ENCODE results near the gene TUBG2. TPM values are rescaled to one million over a fixed set of nuclear protein-coding genes. Genes with fewer than 3 reads are reported as not detected.

The TUBG2 gene
- total RNA-seq, 1 experiment from 2014 or later = 28.3 TPM

- CTCF ChIA-PET = interaction anchor here (0.7 kb wide), 1 partner anchor 85 kb away, joined by 6 read pairs; no protein-coding TSS in a partner anchor
- TF ChIP-seq CTCF (conservative IDR thresholded peaks at IDR 0.05) (no peak), EZH2 (IDR thresholded peaks at IDR 0.05; ENCODE audit: low read depth) (no peak)
Measured at GRCh38 chr17:42651392-42651791, 7.7 kb upstream of the TUBG2 start.

GRCh38 chr17:42653179-42654124, 5.6 kb upstream of the TUBG2 start:
- Histone ChIP-seq H3K27me3 (ENCODE audit: insufficient read depth, low read depth) (no peaks in the 10 kb centered on the region), H3K9me2 (ENCODE audit: insufficient read depth) (no peaks in the 10 kb centered on the region), H3F3A (ENCODE audit: insufficient read depth, low read depth) (peaks cover 29% of the 10 kb centered on the region; the same call in 1 of the 2 replicates), H3K4me2 (no peak overlapping the region), H3K36me3 (ENCODE audit: low read depth) (no peaks in the 10 kb centered on the region), H2AFZ (no peak overlapping the region), H3K4me3 (no peak overlapping the region), H4K20me1 (ENCODE audit: insufficient read depth) (no peaks in the 10 kb centered on the region), H3K79me2 (ENCODE audit: low read depth) (no peaks in the 10 kb centered on the region), H3K27ac (no peak overlapping the region), H3K4me1 (replicated peaks; ENCODE audit: insufficient read depth) (peaks cover 17% of the 10 kb centered on the region), H3K9me3 (ENCODE audit: insufficient read depth, low read depth) (no peaks in the 10 kb centered on the region)
- TF ChIP-seq CTCF (conservative IDR thresholded peaks at IDR 0.05) (no peak), EZH2 (IDR thresholded peaks at IDR 0.05; ENCODE audit: low read depth) (no peak)
- intact Hi-C loops (cut with micrococcal nuclease; ENCODE audit: unreplicated experiment) = no loop called here
- POLR2A ChIA-PET (ENCODE audit: unreplicated experiment) = no interaction called here
- no peak for DNase-seq
- no TSS peak for BruUV-seq (replicated peaks)
- CTCF ChIA-PET = no interaction called here

More at GRCh38 chr17:42651392-42651791, 7.7 kb upstream of the TUBG2 start:
- no peak overlapping the region for H3K27ac ChIP-seq
- BruUV-seq (replicated peaks) = no TSS peak
- POLR2A ChIA-PET (ENCODE audit: unreplicated experiment) = interaction anchor here (0.6 kb wide), 1 partner anchor 181 kb away, joined by 3 read pairs; the partner anchor contains the start of gene PSME3
- intact Hi-C loops (cut with micrococcal nuclease; ENCODE audit: unreplicated experiment) = no loop called here
- H3K79me2 ChIP-seq (ENCODE audit: low read depth) = no peaks in the 10 kb centered on the region
- peaks cover 17% of the 10 kb centered on the region for H3K4me1 ChIP-seq (replicated peaks; ENCODE audit: insufficient read depth)
- H3K27me3 ChIP-seq (ENCODE audit: insufficient read depth, low read depth) = no peaks in the 10 kb centered on the region
- peak in 1 of 2 experiments; percentile 54 for DNase-seq
- peak overlapping the region; percentile 12; the same call in 1 of the 2 replicates for H3K4me2 ChIP-seq
- H3K4me3 ChIP-seq = no peak overlapping the region
- no peaks in the 10 kb centered on the region for H3K9me2 ChIP-seq (ENCODE audit: insufficient read depth)
- no peaks in the 10 kb centered on the region for H3K9me3 ChIP-seq (ENCODE audit: insufficient read depth, low read depth)
- H3F3A ChIP-seq (ENCODE audit: insufficient read depth, low read depth) = peaks cover 21% of the 10 kb centered on the region; the same call in 1 of the 2 replicates
- H3K36me3 ChIP-seq (ENCODE audit: low read depth) = no peaks in the 10 kb centered on the region
- H4K20me1 ChIP-seq (ENCODE audit: insufficient read depth) = no peaks in the 10 kb centered on the region
- no peak overlapping the region for H2AFZ ChIP-seq

GRCh38 chr17:42655528-42655927, 3.6 kb upstream of the TUBG2 start:
- no peaks in the 10 kb centered on the region for H3K36me3 ChIP-seq (ENCODE audit: low read depth)
- no peaks in the 10 kb centered on the region for H3K27me3 ChIP-seq (ENCODE audit: insufficient read depth, low read depth)
- H3K9me3 ChIP-seq (ENCODE audit: insufficient read depth, low read depth) = no peaks in the 10 kb centered on the region
- peaks cover 38% of the 10 kb centered on the region for H3F3A ChIP-seq (ENCODE audit: insufficient read depth, low read depth)
- no peak for TF ChIP-seq EZH2 (IDR thresholded peaks at IDR 0.05; ENCODE audit: low read depth)
- no peak for TF ChIP-seq CTCF (conservative IDR thresholded peaks at IDR 0.05)
- no peaks in the 10 kb centered on the region for H4K20me1 ChIP-seq (ENCODE audit: insufficient read depth)
- no peak overlapping the region for H2AFZ ChIP-seq
- BruUV-seq (replicated peaks) = no TSS peak
- no peak overlapping the region for H3K4me3 ChIP-seq
- H3K4me1 ChIP-seq (replicated peaks; ENCODE audit: insufficient read depth) = peaks cover 27% of the 10 kb centered on the region
- H3K79me2 ChIP-seq (ENCODE audit: low read depth) = no peaks in the 10 kb centered on the region
- intact Hi-C loops (cut with micrococcal nuclease; ENCODE audit: unreplicated experiment) = loop anchor here (5.0 kb wide), 1 partner anchor 33 kb away; no protein-coding TSS in a partner anchor
- CTCF ChIA-PET = no interaction called here
- no peaks in the 10 kb centered on the region for H3K9me2 ChIP-seq (ENCODE audit: insufficient read depth)
- H3K27ac ChIP-seq = peak overlapping the region; percentile 77
- POLR2A ChIA-PET (ENCODE audit: unreplicated experiment) = no interaction called here
- H3K4me2 ChIP-seq = peak overlapping the region; percentile 23; the same call in 1 of the 2 replicates
- no peak for DNase-seq

Data from PC-9 (cell line).